HS-5 (cell line): ENCODE results near the gene KIF1C.

Experiments
- DNase-seq: peaks from one replicate; pipeline ENCODE4 v3.0.0-alpha.2; 2012; ENCODE audit warnings: low read depth

Gene KIF1C

GRCh38 chr17:4997302-4998026, at the start of gene KIF1C, which contains the start of gene INCA1:
KIF1C (plus strand) TSS chr17:4997950; CDS start chr17:5000247, 2,297 bp downstream.
INCA1 (minus strand) TSS chr17:4997522; CDS start chr17:4994437, 3,085 bp downstream.
- peak; percentile 65 for DNase-seq

DNA sequence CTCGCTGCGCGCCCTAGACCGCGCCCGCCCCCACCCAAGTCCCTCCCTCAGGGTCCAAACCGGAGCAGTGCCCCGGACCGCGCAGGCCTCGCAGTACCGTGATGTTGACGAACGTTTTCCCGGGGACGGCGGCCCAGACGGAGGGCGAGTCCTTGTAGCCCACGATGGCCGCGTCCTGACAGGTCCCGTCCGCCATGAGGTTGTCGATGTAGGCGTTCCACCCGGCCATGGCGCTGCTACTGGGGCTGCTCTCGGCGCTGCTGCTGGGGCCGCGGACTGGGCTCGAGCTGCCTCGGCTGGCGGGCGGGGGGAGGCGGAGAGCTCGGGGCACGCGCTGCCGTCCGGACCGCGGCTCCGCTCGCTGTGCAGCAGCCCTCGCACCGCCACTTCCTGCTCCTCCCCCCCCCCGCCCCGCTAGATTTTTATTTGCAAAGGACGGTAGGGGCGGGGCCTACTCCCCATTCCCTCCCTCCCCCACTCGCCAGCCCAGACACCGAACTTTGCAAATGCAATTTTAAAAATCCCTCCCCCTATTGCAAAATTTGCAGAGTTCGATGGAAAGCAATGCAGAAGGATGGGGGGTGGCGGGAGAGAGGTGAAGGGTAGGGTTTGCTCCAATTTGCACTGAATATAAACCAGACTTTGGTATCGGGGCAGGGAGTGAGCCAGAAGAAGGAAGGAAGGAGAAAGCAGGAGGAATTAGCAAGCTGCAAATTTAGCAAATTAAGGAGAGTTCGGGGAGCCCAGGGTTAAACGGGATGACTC, 49.4 kb upstream of the KIF1C start, which contains the start of gene PFN1:
TSS of gene PFN1 (minus strand) at position 365 of the 765 bp plus-strand sequence. CDS start at position 229, 136 bp downstream.
- peak; percentile 92 for DNase-seq

DNA sequence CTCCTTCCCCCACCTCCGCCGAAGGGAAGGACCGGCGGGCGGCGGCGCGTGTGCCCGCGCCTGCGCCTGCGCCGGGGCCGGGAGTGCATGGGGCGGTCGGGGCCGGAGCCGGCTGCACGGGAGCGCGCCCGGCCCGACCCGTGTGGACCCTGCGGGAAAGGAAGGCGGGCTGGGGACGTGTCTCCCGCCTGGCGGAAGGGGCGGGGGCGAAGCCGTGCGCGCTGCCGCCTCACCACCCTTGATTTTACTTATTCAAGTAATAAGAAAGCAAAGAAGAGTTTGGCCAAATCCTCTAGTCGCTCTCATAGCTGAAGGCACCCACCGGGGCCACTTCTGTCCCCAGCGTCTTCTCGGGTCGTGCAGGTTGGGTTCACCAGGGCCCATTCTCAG, 48.8 kb upstream of the KIF1C start:
- DNase-seq, result no peak

- DNase-seq, result no peak
Measured at GRCh38 chr17:4949321-4950074, 48.3 kb upstream of the KIF1C start.

DNA sequence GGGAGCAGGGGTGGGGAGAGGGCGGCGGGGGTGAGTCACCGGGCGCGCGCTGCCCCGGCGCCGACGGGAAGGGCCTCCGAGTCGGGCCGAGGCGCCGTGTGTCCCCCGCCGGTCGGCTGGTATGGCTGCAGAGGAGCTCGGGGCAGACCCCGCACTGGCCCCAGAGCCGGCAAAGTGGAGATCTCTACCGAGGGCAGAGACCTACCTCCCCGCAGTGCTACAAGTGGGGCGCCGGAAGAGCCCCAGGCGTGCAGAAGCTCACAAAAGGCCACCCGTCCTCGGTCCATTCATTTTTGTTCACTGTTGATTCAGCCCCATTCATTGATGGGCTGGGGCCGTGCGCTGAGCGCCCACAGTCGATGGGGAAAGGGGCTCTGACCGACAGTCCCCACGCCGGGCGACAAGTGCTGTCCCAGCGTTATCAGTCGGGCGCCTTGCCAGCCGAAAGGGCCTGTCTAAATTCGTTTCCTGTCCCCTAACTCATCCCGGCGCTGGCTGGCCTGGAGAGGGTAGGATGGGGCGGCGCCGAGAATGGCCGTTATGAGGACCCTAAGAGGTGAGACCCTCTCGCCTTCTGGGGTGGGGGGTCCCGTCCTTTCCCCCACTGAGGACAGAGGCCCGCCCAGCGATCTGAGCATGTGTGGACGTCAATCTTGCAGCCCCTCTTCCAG, 47.5 kb upstream of the KIF1C start:
- no peak for DNase-seq

DNA sequence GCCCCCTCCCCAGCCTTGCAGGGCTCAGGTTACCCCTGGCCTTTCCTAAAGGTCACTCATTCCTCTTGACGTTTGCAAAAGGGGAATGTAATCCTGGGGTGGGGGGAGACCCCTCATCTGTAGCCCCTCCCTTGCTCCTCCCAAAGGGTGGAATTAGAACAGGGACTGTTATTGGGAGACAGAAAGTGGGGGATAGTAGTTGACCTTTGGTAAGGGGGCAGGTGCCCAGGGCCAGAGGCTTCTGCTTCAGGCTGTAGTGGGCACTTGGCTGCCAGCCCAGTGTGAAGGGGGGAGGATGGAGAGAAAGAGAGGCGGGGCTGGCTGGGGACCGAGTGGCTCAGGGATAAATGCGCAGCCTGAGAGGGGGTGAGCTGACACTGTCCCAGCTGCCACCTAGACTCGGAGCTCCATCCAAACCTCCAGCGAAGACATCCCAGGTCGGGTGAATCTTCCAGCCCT, 47.0 kb upstream of the KIF1C start, which contains the start of gene ENO3:
TSS of gene ENO3 (plus strand) at position 374 of the 459 bp plus-strand sequence. CDS start 711 bp downstream, outside the sequence.
- no peak for DNase-seq

DNA sequence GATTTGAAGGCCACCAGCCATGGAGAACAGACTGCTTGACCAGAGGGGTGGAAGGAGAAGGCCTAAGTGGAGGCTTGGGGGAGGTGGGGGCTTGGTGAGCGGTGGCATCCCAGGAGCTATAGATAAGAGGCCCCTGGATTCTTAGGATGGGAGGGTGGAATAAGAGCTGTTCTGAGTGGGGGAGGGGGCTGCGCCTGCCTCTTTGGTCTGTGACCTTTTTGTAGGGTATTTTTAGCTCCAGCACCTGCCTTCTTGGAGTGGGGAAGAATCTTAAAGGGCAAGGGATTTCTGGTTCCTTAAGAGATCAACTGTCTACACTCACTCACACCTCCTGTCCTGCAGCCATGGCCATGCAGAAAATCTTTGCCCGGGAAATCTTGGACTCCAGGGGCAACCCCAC, 46.3 kb upstream of the KIF1C start:
- DNase-seq, result no peak

GRCh38 chr17:4953451-4953961, 44.2 kb upstream of the KIF1C start:
- no peak for DNase-seq

DNA sequence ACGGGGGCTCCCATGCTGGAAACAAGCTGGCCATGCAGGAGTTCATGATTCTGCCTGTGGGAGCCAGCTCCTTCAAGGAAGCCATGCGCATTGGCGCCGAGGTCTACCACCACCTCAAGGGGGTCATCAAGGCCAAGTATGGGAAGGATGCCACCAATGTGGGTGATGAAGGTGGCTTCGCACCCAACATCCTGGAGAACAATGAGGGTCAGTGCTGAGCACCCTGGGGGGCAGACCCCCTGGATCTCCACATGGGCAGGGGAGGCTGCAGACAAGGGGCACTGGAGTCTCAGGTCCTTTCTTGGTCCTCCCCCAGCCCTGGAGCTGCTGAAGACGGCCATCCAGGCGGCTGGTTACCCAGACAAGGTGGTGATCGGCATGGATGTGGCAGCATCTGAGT, 42.7 kb upstream of the KIF1C start:
- DNase-seq, result no peak

GRCh38 chr17:4956493-4957061, 41.2 kb upstream of the KIF1C start:
- no peak for DNase-seq

DNA sequence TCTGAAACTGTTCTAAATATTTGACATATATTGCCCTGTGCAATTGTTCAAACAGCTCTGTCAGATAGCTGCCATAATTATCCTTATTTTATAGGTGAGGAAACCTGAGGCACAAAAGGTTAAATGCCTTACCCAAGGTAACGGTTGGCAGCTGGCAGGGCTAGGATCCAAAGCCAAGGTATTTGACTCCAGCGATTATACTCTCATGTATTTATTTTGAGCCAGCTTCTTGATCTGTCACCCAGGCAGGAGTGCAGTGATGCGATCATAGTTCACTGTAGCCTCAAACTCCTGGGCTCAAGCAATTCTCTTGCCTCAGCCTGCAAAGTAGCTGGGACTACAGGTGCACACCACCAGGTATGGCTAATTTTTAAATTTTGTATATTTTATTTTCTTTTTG, 39.6 kb upstream of the KIF1C start:
- DNase-seq, result no peak

DNA sequence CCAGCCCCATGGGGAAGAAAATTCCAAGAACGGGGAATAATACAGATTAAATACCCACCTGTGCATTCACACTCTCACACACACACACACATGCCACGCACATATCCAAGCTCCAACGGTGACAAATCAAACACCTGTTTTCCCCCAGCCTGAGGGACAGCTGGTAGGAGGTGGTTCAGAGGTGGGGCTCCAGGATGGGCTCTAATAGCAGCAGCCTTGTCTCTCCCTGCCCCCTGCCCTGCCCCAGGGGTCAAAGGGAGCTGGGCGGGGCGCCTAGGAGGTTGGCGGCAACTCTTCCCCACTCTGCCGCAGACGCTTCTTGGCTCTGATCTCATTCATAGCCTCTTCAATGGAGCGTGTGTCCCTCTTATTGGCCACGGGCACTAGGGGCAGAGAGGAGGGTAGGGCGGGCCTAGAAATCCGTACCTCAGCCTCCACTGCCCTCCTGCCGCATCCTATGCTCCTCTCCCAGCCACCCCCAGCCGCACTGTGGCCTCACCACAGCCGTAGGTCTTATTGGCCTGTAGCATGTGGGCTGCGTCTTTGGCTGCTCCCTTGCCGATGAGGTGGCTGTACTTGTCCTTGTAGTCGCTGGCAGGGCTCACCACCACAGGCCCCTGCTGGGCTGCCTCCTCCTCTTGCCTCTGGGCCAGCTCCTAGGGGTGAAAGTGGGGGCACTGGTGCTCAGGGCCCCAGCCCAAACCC, 38.3 kb upstream of the KIF1C start:
- DNase-seq, result no peak

GRCh38 chr17:4960279-4960922, 37.3 kb upstream of the KIF1C start:
- DNase-seq, result no peak

- no peak for DNase-seq
Measured at GRCh38 chr17:4965311-4965986, 32.3 kb upstream of the KIF1C start.

- DNase-seq, result peak; percentile 98
Measured at GRCh38 chr17:4966844-4967538, 30.8 kb upstream of the KIF1C start.

- peak; percentile 97 for DNase-seq
Measured at GRCh38 chr17:4967539-4968485, 29.9 kb upstream of the KIF1C start, which contains the start of gene SPAG7. SPAG7 (minus strand) TSS chr17:4967817; CDS start chr17:4967804, 13 bp downstream.

- no peak for DNase-seq
Measured at GRCh38 chr17:4968486-4969046, 29.2 kb upstream of the KIF1C start.
